Epithelial cell of proximal tubule (primary cell): ENCODE measurements around the gene NEUROG3. TPM values are rescaled to one million over a fixed set of nuclear protein-coding genes. Genes with fewer than 3 reads are reported as not detected.

ENCODE experiments used
- DNase-seq: peaks from one replicate; pipeline ENCODE4 v3.0.0-alpha.2; 2011; ENCODE audit warnings: low read depth
- H3K4me3 ChIP-seq: 2 replicates; pipeline ENCODE4 v1.5.1; 2011; ENCODE audit warnings: low read depth, mild to moderate bottlenecking, low read length
- total RNA-seq: library from RNA; depleted of rRNA; stranded (reverse); fragments of >200 nt; gene quantifications from 2 replicates; pipeline ENCODE4 v1.2.3, GENCODE V29; 2015
- TF ChIP-seq, protein P1 (sequence below): conservative IDR thresholded peaks from 2 replicates; pipeline ENCODE4 v1.5.1; 2012; ENCODE audit warnings: low read depth, mild to moderate bottlenecking, low read length

The NEUROG3 gene
- total RNA-seq, 1 donor from 2014 or later = not detected

DNA sequence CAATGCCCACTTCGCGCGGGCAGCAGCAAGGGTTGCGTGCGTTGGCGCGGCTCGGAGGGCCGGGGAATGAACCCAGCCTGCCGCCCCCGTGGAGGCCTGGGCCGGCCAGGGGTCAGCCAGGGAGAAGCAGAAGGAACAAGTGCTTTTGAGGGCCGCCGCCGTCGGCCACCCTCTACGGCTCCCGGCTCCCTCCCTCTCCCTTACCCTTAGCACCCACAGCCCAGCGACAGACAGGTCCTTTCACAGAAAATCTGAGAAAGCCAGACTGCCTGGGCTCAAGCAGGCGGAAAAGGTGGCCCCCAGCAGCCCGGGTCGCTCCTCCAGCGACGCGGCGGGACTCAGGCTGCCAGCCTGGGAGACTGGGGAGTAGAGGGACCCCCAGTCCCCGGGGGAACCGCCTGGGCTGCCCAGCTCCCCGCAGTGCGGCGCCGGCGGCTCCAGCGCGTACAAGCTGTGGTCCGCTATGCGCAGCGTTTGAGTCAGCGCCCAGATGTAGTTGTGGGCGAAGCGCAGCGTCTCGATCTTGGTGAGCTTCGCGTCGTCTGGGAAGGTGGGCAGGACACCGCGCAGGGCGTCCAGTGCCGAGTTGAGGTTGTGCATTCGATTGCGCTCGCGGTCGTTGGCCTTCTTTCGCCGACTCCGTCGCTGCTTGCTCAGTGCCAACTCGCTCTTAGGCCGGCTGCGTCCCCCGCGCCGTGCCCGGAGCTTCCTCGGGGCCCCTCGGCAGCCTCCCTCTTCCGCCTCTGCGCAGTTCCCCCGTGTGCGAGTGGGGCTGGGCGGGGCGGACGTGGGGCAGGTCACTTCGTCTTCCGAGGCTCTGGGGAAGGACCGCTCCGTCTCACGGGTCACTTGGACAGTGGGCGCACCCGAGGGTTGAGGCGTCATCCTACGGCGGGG is 815 bp downstream of the NEUROG3 start:
- TF ChIP-seq, protein P1, sequence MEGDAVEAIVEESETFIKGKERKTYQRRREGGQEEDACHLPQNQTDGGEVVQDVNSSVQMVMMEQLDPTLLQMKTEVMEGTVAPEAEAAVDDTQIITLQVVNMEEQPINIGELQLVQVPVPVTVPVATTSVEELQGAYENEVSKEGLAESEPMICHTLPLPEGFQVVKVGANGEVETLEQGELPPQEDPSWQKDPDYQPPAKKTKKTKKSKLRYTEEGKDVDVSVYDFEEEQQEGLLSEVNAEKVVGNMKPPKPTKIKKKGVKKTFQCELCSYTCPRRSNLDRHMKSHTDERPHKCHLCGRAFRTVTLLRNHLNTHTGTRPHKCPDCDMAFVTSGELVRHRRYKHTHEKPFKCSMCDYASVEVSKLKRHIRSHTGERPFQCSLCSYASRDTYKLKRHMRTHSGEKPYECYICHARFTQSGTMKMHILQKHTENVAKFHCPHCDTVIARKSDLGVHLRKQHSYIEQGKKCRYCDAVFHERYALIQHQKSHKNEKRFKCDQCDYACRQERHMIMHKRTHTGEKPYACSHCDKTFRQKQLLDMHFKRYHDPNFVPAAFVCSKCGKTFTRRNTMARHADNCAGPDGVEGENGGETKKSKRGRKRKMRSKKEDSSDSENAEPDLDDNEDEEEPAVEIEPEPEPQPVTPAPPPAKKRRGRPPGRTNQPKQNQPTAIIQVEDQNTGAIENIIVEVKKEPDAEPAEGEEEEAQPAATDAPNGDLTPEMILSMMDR = no peak
- DNase-seq = no peak
- H3K4me3 ChIP-seq = no peak overlapping the region

DNA sequence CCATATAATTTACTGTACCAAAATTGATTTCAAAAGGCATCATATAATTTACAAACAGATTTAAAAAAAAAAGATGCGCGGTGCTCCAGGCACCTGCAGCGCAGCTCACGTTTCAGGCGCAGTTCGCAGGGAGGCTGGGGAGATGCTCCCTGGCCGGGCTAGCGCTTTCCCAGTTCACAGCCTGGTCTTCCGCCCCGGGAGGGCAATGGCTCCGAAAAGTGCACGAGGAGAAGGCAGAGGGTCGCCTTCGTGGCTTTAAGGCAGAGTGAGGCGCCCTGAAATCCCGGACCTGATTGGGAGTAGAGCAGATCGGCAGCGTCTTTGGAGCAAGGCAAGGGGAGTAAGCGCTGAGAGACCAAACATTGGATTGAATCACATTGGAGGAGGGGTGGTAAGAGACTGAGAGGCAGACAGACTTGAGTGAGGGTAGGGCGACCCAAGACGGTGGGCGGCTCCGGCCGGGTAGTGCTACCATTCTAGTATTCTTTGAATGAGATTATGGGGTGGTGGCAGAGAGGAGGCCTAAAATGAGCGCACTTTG is 1.5 kb downstream of the NEUROG3 start:
- DNase-seq = no peak
- TF ChIP-seq, protein P1 = no peak
- H3K4me3 ChIP-seq = no peak overlapping the region

DNA sequence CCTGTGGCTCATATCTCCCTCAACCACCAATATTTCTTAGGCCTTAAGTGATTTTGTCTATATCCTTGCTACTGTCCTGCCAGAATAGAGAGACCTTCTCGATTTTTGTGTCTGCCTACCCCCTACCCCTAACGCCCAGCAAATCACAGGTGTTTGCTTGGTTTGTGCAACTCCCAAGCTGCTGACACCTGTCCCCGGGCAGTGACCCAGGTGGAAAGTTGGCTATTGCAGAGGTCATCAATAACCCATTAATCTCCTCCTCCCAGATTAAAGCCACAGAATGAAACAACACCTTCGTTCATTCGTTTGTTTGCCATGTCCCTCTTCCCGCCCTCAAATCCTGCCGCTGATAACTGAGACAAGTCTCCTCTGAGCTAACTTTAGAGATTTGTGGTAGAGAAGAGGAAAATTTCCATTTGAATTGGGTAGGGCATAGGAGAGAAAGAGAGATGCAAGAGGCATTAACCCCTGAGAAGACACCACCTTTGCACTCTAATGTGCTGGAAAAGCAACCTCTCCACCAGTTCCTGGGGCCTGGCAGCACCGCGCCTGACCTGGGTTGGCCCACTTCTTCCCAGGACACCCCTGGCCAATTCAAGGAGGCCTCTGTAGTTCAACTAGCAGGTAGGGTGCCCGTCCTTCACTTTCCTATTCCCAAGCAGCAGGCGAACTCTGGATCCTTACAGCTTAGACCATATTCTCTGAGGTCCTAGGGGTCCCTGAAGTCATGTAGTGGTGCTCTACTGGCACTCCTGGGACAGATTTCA is 3.0 kb downstream of the NEUROG3 start:
- TF ChIP-seq, protein P1 = no peak
- DNase-seq = no peak

DNA sequence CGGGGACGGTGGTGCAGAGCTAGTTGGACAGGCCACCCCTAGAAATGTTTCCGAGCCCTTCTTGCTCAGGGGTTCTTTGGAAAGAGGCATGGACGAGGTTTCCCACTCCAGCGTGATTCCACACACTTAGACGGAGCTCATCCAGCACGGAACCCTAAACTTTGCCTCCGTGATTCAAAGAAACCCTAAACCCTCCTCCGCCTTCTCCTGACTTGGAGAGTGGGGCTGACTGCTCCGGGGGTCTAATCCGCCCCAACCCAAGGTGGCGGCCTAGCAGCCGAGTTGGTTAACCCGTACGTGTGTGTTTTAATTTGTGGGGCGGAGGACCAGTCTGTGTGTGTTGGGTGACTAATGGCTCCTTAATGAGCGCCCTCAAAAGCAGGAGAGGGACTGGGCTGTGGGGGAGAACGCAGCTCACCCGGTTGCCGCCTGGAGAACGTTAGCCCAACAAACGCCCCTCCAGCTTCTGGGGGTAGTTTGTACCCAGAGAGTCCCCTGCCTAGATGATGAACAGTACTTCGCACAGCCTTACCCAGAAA is 3.8 kb downstream of the NEUROG3 start:
- DNase-seq = no peak
- TF ChIP-seq, protein P1 = no peak
- no peak overlapping the region for H3K4me3 ChIP-seq

More for the DNA sequence above, 3.0 kb downstream of the NEUROG3 start:
- H3K4me3 ChIP-seq = no peak overlapping the region

DNA sequence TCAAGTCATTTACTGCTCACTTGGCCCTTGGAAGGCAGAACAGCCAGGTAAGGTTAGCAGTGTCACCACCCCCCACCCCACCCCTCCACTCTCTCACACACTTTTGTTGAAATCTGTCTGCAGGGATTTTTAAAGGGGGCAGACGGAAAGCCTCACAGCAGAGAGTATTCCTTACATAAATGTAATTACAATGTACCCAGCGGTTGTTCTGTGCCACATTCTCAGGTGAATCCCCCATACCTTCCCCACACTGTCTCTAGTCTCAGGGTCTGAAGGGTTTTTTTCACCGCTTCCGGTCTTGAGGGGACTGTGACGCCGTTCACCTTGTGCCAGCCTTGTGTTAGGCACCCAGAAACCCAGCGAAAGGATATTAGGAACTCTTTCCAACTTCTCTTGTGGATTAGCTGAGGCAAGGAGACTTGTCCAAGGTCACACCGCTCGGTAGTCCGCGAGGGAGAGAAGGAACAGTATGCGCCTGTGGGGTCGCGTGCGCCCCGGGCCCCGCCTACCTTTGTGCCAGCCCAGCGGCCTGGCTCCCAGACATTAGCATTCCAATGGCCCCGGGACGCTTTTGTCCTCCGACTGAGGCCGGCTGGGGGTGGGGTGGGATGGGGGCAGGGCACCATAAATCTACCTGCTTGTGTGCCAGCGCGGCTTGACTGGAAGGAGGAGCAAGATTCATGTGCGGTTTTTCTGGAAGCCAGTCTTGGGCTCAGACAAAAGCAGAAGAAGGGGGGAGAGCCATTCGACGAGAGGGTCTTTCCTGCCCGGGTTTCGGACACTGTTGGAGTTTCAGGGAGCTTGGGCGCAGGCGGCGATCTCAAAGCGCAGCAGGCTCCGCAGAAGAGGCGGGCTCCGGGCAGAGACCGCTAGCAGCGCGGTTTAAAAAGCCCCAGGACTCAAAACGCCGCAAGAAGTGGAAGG is 4.5 kb downstream of the NEUROG3 start:
- TF ChIP-seq, protein P1 = no peak
- no peak for DNase-seq
- H3K4me3 ChIP-seq = no peak overlapping the region

DNA sequence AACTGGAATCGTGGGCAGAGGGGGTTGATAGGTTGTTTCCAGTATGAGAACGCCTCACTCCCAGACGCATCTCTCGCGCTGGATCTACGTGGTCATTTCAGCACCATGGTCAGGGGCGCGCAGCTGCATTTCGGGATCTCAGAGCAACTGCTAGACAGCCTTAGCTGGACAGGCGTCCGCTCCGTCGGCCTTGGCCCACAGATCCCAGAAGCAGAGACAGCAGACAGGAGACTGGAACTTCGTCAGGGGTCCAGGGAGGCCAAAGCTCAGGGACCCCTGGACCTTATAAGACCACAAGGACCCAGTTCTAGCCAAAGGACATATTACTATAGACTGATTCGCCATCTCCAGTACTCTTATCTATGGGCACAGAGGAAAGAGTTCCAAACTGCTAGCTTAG is 5.3 kb downstream of the NEUROG3 start:
- no peak overlapping the region for H3K4me3 ChIP-seq
- DNase-seq = no peak
- TF ChIP-seq, protein P1 = no peak
